HG03135 (cell line): Measurements from ENCODE around the gene NMNAT1.
"Not testable (repeated sequence)": the region's sequence is repeated elsewhere in the genome, so short reads cannot be mapped to it uniquely, and the experiment has no call there.

Experiments used
- ATAC-seq: cut with Tn5 transposase; IDR thresholded peaks from one replicate; pipeline ENCODE4 v1.9.1; 2021; ENCODE audit warnings: mild to moderate bottlenecking, moderate library complexity; ENCODE audit not compliant: unreplicated experiment

NMNAT1 gene

DNA sequence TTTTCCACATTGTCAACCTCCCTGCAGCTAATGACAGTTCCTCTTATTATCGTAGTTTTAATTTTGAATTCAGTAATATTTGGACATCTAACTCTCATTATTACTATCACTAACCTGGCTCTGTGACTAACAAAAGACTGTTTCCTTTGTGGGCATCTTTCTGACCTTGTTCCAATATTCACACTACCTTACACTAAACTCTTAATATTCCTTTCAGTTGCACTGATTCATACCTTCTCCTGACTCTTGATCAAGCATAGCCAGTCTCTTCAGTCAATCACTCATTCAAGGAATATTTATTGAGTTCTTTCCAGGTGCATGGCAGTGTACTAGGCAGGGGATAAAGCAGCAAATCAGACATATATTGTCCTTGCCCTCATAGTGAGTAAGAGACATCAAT is 25.4 kb upstream of the NMNAT1 start:
- no peak for ATAC-seq

GRCh38 chr1:9920606-9921005 is 22.7 kb upstream of the NMNAT1 start:
- no peak for ATAC-seq

DNA sequence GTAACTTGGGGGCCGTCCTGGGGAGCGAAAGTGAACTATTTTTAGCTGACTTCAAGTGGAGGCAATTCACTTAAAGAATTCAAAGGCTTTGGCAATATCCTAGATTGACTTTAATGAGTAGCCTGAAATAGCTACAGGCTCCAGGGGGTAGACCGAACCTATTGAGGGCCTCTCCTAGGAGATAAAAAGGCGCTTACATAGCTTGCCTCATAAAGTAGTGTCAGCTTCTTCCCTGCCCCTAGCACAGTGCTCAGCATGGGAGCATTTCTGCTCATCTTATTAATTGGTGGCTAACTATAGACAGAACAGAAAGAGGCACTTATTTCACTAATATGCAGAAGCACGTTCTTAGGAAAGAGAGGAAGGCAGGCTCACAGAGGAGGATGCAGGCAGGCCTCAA is 20.9 kb upstream of the NMNAT1 start:
- no peak for ATAC-seq

DNA sequence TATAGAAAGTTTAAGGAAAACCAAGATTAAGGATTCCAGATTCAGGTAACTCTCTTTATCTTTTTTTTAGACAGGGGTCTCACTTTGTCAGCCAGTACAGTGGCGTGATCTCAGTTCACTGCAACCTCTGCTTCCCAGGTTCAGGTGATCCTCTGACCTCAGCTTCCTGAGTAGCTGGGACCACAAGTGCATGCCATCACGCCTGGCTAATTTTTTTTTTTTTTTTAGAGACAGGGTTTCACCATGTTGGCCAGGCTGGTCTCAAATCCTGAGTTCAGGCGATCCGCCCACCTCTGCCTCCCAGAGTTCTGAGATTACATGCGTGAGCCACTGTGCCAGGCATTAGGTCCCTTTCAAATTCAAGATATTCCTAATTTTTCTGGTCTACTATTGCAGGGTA is 16.0 kb upstream of the NMNAT1 start:
- ATAC-seq = no peak

GRCh38 chr1:9929431-9930385 is 13.6 kb upstream of the NMNAT1 start:
- no peak for ATAC-seq

- ATAC-seq = peak; percentile 43
Measured at GRCh38 chr1:9942399-9942938, 806 bp upstream of the NMNAT1 start.

- ATAC-seq = no peak
Measured at GRCh38 chr1:9946315-9946714, 3.0 kb downstream of the NMNAT1 start.

DNA sequence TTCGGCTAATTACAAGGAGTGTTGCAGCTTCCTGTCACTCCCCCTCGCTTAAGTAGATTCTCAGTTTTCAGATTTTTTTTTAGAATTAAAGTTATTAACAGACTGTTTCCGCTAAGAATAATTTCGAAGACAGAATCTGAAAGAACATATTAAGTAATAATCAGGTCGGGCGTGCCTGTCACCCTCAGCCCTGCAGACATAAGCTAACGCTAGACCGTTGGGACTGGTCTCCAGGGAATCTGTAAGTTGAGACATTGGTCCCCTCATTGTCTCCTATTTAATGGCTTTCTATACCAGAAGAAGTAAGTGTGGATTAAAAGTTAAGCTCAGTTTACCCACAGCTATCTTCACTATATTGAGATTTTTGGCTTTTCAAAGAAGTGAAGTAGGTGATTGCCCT is 14.5 kb downstream of the NMNAT1 start:
- no peak for ATAC-seq

DNA sequence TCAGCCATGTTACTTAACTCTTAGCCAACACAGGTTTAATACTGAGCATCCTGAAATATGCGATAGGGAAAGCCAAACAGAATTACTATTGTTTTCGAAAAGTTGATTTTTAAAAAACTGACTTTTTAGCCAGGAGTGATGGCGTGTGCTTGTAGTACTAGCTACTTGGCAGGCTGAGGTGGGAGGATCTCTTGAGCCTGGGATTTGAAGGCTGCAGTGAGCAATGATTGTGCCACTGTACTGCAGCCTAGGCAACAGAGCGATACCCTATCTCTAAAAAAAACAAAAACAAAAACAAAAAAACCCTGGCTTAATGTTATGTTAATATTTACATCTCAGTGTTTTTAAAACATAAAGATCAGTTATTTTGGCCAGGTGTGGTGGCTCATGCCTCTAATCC is 16.7 kb downstream of the NMNAT1 start:
- no peak for ATAC-seq

DNA sequence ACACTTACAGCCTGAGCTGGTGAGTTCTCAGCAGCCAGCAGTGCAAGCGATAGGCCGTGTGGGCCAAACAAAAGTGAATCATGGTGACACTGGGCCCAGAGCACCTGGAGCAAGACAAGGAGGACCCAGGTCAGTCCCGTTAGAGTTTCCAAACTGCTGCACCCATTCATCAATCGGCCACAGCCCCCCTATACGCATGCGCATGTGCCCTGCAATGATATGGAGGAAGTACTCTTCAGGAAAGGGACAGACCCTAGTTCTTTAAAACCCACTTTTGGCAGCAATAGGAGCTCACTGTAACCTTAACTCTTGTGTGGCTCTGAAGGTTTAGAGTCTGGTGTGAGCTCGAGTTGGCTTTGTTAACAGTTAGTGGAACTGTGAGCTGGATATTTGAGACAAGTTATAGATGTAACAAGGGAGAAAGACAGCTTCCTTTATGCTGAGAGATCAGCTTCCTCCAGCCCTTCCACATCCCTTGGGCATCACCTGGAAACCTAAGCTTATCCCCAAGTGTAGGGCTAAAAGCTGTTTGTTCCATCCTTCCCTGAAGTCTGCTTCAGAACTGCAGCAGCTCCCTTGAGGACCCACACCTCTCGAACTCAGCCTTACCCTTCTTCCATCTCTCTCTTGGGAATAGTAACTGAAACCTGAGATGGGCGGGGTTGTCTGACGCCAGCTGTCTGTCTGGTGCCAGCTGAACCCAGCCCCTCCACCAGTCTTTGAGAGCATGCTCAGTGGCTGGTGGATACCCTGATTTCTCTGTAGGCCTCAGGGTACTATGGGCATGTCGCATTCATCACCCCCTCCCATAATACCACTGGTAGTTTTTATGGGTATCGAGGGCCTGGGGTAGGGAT is 17.7 kb downstream of the NMNAT1 start:
- no peak for ATAC-seq

DNA sequence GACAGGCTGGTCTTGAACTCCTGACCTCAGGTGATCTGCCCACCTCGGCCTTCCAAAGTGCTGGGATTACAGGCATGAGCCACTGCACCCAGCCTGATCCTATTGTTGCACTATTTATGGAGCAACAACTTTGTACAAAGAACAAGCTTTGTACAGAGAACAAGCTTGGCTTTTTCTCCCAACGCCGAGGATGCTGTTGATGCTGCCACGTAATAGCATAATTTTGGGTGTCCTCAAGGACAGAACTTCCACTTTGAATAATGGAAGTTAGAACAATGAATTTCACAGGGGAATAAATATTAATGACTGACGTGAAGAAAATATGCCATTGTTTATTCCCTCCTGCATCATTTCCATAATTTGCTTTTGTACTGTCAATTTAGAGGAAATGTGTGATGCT is 41.0 kb downstream of the NMNAT1 start:
- no peak for ATAC-seq

DNA sequence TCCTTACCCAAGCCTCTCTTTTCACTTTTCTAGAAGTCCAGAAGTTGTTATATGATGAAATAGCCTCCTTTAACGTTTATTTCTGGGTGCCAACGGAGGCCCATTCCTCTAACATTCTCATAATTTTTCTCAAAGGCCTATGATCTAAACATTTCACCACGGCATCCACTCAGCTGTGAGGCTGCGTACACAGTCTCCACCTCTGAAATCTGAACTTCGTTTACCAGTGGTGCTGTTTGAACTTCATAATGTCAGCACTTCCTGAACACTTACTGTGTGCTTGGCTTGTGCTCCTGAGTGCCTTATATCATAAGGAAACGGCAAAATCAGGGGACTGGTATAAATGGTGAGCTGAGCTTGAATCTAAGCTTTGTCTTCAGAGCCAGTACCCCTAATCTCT is 41.7 kb downstream of the NMNAT1 start:
- no peak for ATAC-seq

DNA sequence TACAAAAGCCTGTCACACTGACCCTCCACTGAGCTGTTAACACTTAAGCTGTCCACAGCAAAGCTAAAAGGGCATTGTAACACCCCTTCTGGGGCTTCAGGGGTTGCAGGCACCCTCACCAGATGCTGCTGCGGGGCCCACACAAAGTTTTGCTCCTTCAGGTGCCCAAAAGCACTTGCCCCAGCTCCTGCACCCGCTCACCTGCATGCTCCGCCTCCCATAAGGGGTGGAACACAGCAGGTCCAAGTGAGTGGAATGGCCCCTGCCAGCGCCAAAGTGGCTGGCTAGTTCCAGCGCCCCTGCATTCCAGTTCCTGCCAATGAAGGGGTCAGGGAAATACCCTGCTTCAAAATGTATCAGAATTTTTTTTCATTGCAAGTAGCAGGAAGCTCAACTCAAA is 46.5 kb downstream of the NMNAT1 start:
- no peak for ATAC-seq

- ATAC-seq = no peak
Measured at GRCh38 chr1:9990944-9991343, 47.7 kb downstream of the NMNAT1 start.

DNA sequence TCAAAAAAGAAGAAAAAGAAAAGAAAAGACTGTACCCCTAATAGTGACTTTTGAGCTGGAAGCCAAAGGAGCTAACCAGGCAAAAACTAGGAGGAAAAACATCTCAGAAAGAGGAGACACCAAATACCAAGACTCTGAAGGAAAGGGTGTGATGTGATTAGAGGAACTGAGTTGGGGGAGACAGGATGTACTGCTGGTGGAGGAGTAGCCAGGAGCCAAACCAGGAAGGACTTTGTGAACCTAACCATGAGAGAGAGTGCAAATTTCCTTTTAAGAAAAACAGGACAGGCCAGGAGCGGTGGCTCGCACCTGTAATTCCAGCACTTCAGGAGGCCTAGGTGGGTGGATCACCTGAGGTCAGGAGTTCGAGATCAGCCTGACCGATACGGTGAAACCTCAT is 49.6 kb downstream of the NMNAT1 start:
- no peak for ATAC-seq

DNA sequence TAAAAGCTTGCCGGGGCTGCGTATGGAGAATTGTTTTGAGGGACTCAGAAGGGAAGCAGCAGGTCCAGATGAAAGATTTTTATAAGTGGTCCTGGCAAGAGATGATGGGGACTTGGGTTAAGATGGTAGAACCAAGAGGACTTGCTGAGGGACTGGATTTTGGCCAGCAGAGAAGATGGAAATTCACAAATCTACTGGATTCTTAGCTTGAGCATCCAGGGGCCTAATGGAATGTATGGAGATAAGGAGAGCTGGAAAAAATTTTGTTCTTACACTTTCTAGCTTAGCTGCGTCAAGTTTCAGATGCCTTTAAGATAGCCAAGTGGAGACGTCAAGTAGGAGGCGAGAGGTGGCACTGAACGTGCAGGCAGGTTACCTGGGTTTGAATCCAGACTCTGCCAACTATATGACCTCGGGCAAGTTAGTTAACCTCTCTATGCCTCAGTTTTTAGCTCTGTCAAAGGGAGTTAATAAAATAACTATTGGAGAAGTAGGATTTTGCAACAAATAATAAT is 50.3 kb downstream of the NMNAT1 start:
- ATAC-seq = no peak

- ATAC-seq = no peak
Measured at GRCh38 chr1:9996624-9997582, 53.6 kb downstream of the NMNAT1 start, which contains the start of gene RBP7. Gene RBP7, plus strand, starts transcription at chr1:9997228. Its CDS starts 31 bp downstream, at chr1:9997259.

DNA sequence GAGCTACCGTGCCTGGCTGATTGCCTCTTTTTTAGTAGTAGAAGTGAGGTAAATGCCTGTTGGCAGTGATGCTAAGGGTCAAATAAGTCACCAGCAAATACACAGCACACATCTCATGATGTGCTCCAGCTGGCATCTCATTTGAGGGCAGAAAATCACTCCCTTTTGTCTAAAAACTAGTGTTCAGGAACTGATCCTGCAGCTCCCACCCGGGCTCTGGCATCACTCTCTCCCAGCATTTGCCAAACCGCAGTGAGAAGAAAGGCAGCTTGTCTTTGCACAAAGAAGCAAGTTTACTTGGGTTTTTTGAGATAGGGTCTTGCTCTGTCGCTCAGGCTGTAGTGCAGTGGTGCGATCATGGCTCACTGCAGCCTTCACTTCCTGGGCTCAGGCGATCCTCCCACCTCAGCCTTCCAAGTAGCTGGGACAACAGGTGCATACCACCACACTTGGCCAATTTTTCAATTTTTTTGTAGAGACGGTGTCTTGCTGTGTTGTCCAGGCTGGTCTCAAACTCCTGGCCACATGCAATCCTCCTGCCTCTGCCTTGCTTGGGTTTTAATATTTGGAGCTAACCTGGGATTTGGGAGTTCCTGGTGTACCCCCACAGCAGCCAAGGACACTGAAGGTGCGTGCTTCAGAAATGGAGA is 57.9 kb downstream of the NMNAT1 start:
- no peak for ATAC-seq

- not testable (repeated sequence) for ATAC-seq
Measured at GRCh38 chr1:10005248-10005647, 62.0 kb downstream of the NMNAT1 start.

GRCh38 chr1:10007169-10007568 is 63.9 kb downstream of the NMNAT1 start:
- no peak for ATAC-seq
